ENCODE results near the gene GNPTG. TPM values are rescaled to one million over a fixed set of nuclear protein-coding genes. Genes with fewer than 3 reads are reported as not detected.

The GNPTG gene
- total and polyA plus RNA-seq, 2 of the 13 experiments (the other 11 are each of a cell fraction or from before 2014, with no cell fraction given), result 22.7 to 71.1 TPM

DNA sequence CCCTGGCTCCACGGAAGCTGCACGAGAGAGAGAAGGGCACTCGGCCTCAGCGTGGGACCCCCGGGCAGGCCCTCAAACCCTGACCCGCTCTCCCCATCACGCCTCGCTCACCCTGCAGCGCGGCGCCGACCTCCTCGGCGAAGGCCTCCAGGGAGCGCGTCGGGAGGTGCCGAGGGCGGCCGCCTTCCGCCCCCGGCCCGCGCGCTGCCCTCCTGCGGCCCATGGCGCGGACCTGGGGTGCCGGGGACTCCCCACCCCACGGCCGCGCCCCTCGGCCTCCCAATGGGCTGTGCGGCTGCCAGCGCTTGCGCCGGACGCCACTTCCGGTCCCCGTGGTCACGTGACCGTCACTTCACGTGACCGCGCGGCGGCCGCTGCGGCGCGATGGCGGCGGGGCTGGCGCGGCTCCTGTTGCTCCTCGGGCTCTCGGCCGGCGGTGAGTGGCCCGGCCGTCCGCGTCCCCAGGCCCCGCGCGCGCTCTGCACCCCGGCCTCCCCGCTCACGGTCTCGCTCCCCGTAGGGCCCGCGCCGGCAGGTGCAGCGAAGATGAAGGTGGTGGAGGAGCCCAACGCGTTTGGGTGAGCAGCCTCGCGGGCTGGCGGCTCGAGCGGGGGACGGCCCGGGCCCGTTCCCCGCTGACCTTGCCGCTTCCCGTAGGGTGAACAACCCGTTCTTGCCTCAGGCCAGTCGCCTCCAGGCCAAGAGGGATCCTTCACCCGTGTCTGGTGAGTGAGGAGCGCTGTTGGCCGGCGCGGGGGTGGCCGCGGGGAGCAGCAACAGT, at the start of gene GNPTG, which contains the start of gene TSR3 (continued):
- no peak for TF ChIP-seq NBN (conservative IDR thresholded peaks at IDR 0.05)
- peak; percentile 89 for TF ChIP-seq ZNF143 (CRISPR knock-in tag; IDR thresholded peaks at IDR 0.05)
- no peak; the same call in 1 of the 2 replicates for TF ChIP-seq ZGPAT (CRISPR knock-in tag; IDR thresholded peaks at IDR 0.05)
- TF ChIP-seq FOXJ3 (CRISPR knock-in tag; IDR thresholded peaks at IDR 0.05; ENCODE audit: borderline replicate concordance), result no peak
- no peak for TF ChIP-seq GPBP1L1 (CRISPR knock-in tag; IDR thresholded peaks at IDR 0.05)
- 0 out of 2 replicates have a peak, but pooled peaks have one; percentile 68 for TF ChIP-seq ESRRA (CRISPR knock-in tag; IDR thresholded peaks at IDR 0.05; ENCODE audit: low read depth)
- 0 out of 2 replicates have a peak, but pooled peaks have one; percentile 60 for TF ChIP-seq ZFP62 (CRISPR knock-in tag; IDR thresholded peaks at IDR 0.05)
- TF ChIP-seq ZNF773 (CRISPR knock-in tag; IDR thresholded peaks at IDR 0.05; ENCODE audit: borderline replicate concordance), result no peak
- 0 out of 2 replicates have a peak, but pooled peaks have one; percentile 46 for TF ChIP-seq ZNF740 (CRISPR knock-in tag; IDR thresholded peaks at IDR 0.05)
- no peak for TF ChIP-seq PAXIP1 (CRISPR knock-in tag; conservative IDR thresholded peaks at IDR 0.05)
- TF ChIP-seq ZBTB7A (CRISPR knock-in tag; IDR thresholded peaks at IDR 0.05), result no peak
- TF ChIP-seq THAP9 (CRISPR knock-in tag; IDR thresholded peaks at IDR 0.05; ENCODE audit: borderline replicate concordance), result no peak
- no peak for TF ChIP-seq ELF4 (CRISPR knock-in tag; IDR thresholded peaks at IDR 0.05; ENCODE audit: borderline replicate concordance)
- TF ChIP-seq, protein P1, sequence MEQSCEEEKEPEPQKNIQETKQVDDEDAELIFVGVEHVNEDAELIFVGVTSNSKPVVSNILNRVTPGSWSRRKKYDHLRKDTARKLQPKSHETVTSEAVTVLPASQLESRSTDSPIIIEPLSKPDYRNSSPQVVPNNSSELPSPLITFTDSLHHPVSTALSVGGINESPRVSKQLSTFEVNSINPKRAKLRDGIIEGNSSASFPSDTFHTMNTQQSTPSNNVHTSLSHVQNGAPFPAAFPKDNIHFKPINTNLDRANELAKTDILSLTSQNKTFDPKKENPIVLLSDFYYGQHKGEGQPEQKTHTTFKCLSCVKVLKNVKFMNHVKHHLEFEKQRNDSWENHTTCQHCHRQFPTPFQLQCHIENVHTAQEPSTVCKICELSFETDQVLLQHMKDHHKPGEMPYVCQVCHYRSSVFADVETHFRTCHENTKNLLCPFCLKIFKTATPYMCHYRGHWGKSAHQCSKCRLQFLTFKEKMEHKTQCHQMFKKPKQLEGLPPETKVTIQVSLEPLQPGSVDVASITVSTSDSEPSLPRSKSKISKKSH (CRISPR knock-in tag; IDR thresholded peaks at IDR 0.05; ENCODE audit: borderline replicate concordance), result no peak; the same call in 1 of the 2 replicates
- peak; percentile 6; the same call in 1 of the 2 replicates for TF ChIP-seq HOXA5 (CRISPR knock-in tag; IDR thresholded peaks at IDR 0.05)
- TF ChIP-seq NR1H2 (CRISPR knock-in tag; IDR thresholded peaks at IDR 0.05; ENCODE audit: borderline replicate concordance, low read depth), result no peak
- 0 out of 2 replicates have a peak, but pooled peaks have one; percentile 28 for TF ChIP-seq GTF3A (CRISPR knock-in tag; conservative IDR thresholded peaks at IDR 0.05)
